A549 (cell line): ENCODE data around the gene HMGN3.

Experiments used
- CHD2 ChIP-seq: fragments of 150-350 bp; IDR thresholded peaks from 2 replicates; pipeline ENCODE4 v1.6.1; 2014; ENCODE audit warnings: low read length; ENCODE audit not compliant: partially characterized antibody
- CTCF ChIP-seq: fragments of >200 bp; sonication (Bioruptor Twin); formaldehyde crosslinking; IDR thresholded peaks from 3 replicates; pipeline ENCODE4 v1.5.1; 2016
- EP300 ChIP-seq, 2 experiments: fragments of >200 bp; sonication (Bioruptor Twin); formaldehyde crosslinking; IDR thresholded peaks; 2 replicates in 1 of 2; 3 replicates in 1 of 2; pipeline ENCODE4 v1.6.1; 2016 to 2017
- HMGXB4 ChIP-seq: fragments of 250-450 bp; sonication (Bioruptor Pico); IDR thresholded peaks from 2 replicates; pipeline ENCODE4 v1.5.0; 2021; ENCODE audit warnings: mild to moderate bottlenecking, moderate library complexity, borderline replicate concordance
- JUN ChIP-seq, 2 experiments: fragments of >200 bp; sonication (Bioruptor Twin); formaldehyde crosslinking; IDR thresholded peaks; 2 replicates in 1 of 2; 3 replicates in 1 of 2; pipeline ENCODE4 v1.6.1; 2016 to 2017
- JUNB ChIP-seq: fragments of >200 bp; sonication (Bioruptor Twin); formaldehyde crosslinking; IDR thresholded peaks from 2 replicates; pipeline ENCODE4 v1.6.1; 2016
- MAFK ChIP-seq: fragments of 450-650 bp; IDR thresholded peaks from 2 replicates; pipeline ENCODE4 v1.6.1; 2014; ENCODE audit not compliant: partially characterized antibody
- MAX ChIP-seq: IDR thresholded peaks from 2 replicates; pipeline ENCODE4 v1.6.1; 2012
- MYC ChIP-seq: IDR thresholded peaks from 2 replicates; pipeline ENCODE4 v1.6.1; 2012; ENCODE audit warnings: mild to moderate bottlenecking, inconsistent platforms, low read length, improper control_type of control experiment, borderline replicate concordance
- PHF8 ChIP-seq: fragments of 200-600 bp; sonication (generic); IDR thresholded peaks from 2 replicates; pipeline ENCODE4 v1.6.1; 2016; ENCODE audit warnings: low read depth, mild to moderate bottlenecking, antibody characterized with exemption, moderate library complexity, borderline replicate concordance
- POLR2A ChIP-seq: IDR thresholded peaks from 2 replicates; pipeline ENCODE4 v1.6.1; 2012; ENCODE audit warnings: mild to moderate bottlenecking, low read length
- RAD21 ChIP-seq, 2 experiments: fragments of >200 bp in 1 of 2; sonication (Bioruptor Twin) in 1 of 2; formaldehyde crosslinking in 1 of 2; IDR thresholded peaks in 1 of 2; conservative IDR thresholded peaks in 1 of 2; 2 replicates in 1 of 2; 3 replicates in 1 of 2; pipeline ENCODE4 v1.6.1; 2012 to 2018; ENCODE audit warnings: inconsistent platforms in 1 of 2
- SMC3 ChIP-seq: fragments of >200 bp; sonication (Bioruptor Twin); formaldehyde crosslinking; IDR thresholded peaks from 3 replicates; pipeline ENCODE4 v1.6.1; 2018; ENCODE audit warnings: inconsistent platforms
- ZFP36 ChIP-seq: fragments of 450-650 bp; IDR thresholded peaks from 2 replicates; pipeline ENCODE4 v1.6.1; 2014; ENCODE audit warnings: borderline replicate concordance; ENCODE audit not compliant: partially characterized antibody

- TF ChIP-seq CTCF = no peak
- no peak for TF ChIP-seq JUN (IDR thresholded peaks at IDR 0.05)
- no peak for TF ChIP-seq EP300 (IDR thresholded peaks at IDR 0.05)
- no peak for TF ChIP-seq POLR2A
- no peak for TF ChIP-seq MAFK
- TF ChIP-seq ZFP36 = no peak
- TF ChIP-seq HMGXB4 = no peak
- TF ChIP-seq PHF8 = no peak
- TF ChIP-seq RAD21 (conservative IDR thresholded peaks at IDR 0.05 in 1 of 2, IDR thresholded peaks at IDR 0.05 in 1 of 2) = no peak
- no peak for TF ChIP-seq MAX
- TF ChIP-seq JUNB = no peak
- TF ChIP-seq SMC3 = no peak
- no peak for TF ChIP-seq CHD2
- no peak for TF ChIP-seq MYC
Observed at GRCh38 chr6:79201143-79201542, 33.3 kb downstream of the HMGN3 start.
